Measurements from ENCODE around the gene PRAC2.

GRCh38 chr17:48726114-48726915 is 3.3 kb downstream of the PRAC2 start:
- TF ChIP-seq POLR2AphosphoS5 (IDR thresholded peaks at IDR 0.05) (no peak), CTCF (IDR thresholded peaks at IDR 0.05) (no peak)

All from transverse colon (tissue), 4 donors.